Common myeloid progenitor, CD34-positive (primary cell): Measurements from ENCODE around the gene BYSL.

ENCODE experiments used
- CTCF ChIA-PET: fragments of 350-600 bp; sonication (Branson Sonifier 250); formaldehyde crosslinking; loops from one replicate; lab custom pipeline; 2021; ENCODE audit warnings: antibody characterized with exemption; lab: Charles Lee
- POLR2A ChIA-PET: fragments of 350-600 bp; sonication (Branson Sonifier 250); formaldehyde crosslinking; loops from one replicate; lab custom pipeline; 2021; ENCODE audit warnings: antibody characterized with exemption; lab: Charles Lee
- DNase-seq, 3 donors: peaks; one replicate each; pipeline versions ENCODE4 v3.0.0 to v3.0.0-alpha.2; 2013
- H3K27ac ChIP-seq, 2 experiments: 1 replicate in 1 of 2; 2 replicates in 1 of 2; pipeline ENCODE4 v1.7.0; 2013; ENCODE audit warnings: inconsistent platforms in 2 of 2, low read length in 2 of 2, mild to moderate bottlenecking in 2 of 2, low read depth in 1 of 2, moderate library complexity in 1 of 2; ENCODE audit not compliant: severe bottlenecking in 2 of 2, insufficient read depth in 1 of 2, poor library complexity in 1 of 2
- H3K27me3 ChIP-seq, 5 experiments: replicated peaks in 2 of 5; 1 replicate in 3 of 5; 2 replicates in 2 of 5; pipeline versions ENCODE4 v1.6.1 to v1.7.0; 2013; ENCODE audit warnings: low read length in 4 of 5, mild to moderate bottlenecking in 2 of 5, moderate library complexity in 2 of 5, inconsistent platforms in 1 of 5; ENCODE audit not compliant: insufficient read depth in 5 of 5, control insufficient read depth in 4 of 5
- H3K36me3 ChIP-seq, 4 experiments: 1 replicate in 2 of 4; 2 replicates in 2 of 4; pipeline versions ENCODE4 v1.6.1 to v1.7.0; 2013; ENCODE audit warnings: low read length in 3 of 4, control low read depth in 1 of 4, mild to moderate bottlenecking in 1 of 4; ENCODE audit not compliant: control insufficient read depth in 4 of 4, insufficient read depth in 4 of 4
- H3K4me1 ChIP-seq, 4 experiments: 1 replicate in 3 of 4; 2 replicates in 1 of 4; pipeline versions ENCODE4 v1.6.1 to v1.7.1; 2013; ENCODE audit warnings: low read length in 3 of 4, mild to moderate bottlenecking in 3 of 4, control low read depth in 1 of 4, inconsistent platforms in 1 of 4, moderate library complexity in 1 of 4; ENCODE audit not compliant: control insufficient read depth in 4 of 4, insufficient read depth in 4 of 4; ENCODE audit errors: control extremely low read depth in 1 of 4
- H3K4me3 ChIP-seq, 7 experiments: 1 replicate in 4 of 7; 2 replicates in 3 of 7; pipeline versions ENCODE4 v1.5.1 to v1.7.0; 2013; ENCODE audit warnings: mild to moderate bottlenecking in 7 of 7, low read length in 6 of 7, moderate library complexity in 6 of 7, inconsistent platforms in 2 of 7, low read depth in 2 of 7, control low read depth in 1 of 7; ENCODE audit not compliant: insufficient read depth in 4 of 7, control insufficient read depth in 1 of 7; ENCODE audit errors: extremely low read depth in 1 of 7
- H3K9me3 ChIP-seq, 5 experiments: 1 replicate in 4 of 5; 2 replicates in 1 of 5; pipeline versions ENCODE4 v1.6.1 to v1.7.1; 2013; ENCODE audit warnings: low read length in 4 of 5, mild to moderate bottlenecking in 2 of 5, inconsistent platforms in 1 of 5, low read depth in 1 of 5, moderate library complexity in 1 of 5; ENCODE audit not compliant: control insufficient read depth in 4 of 5, insufficient read depth in 2 of 5; ENCODE audit errors: control extremely low read depth in 1 of 5
- WGBS: methylation state at CpG from one replicate; pipeline ENCODE4 v1.1.5; 2013; ENCODE audit not compliant: insufficient coverage; 5-methylcytosine and 5-hydroxymethylcytosine counted together

The BYSL gene

DNA sequence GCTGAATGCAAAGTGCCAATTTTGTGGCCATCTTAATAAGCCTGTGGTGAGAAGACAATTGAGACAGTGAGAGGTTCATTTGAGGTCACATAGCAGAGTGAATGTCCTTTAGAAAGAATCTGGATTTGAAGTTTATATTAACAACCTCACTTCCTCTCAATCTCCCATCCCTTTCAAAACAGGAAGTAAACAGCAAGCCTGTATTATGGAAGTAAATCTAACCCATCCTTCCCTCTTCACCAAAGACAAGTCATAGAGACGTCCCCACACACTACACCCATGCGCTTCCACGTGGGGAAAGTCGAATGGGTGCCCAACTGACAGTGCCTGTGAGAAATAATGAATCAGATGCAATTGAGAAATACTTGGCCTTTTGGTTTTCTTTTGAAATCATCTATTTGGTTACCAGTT, 49.1 kb downstream of the BYSL start:
- Histone ChIP-seq H3K27ac (no peak overlapping the region), H3K4me1 (peaks cover 5 to 21% (median 12%) of the 10 kb centered on the region in 4 experiments), H3K36me3 (peaks cover 0 to 2% (median 0%) of the 10 kb centered on the region in 4 experiments), H3K27me3 (no peaks in the 10 kb centered on the region), H3K4me3 (no peak overlapping the region), H3K9me3 (no peaks in the 10 kb centered on the region)
- POLR2A ChIA-PET, result no interaction called here
- WGBS, result no CpG with 5 or more reads among the region's 4 CpGs
- peak in 2 of 3 donors; percentile 40 to 56 for DNase-seq
- CTCF ChIA-PET, result no interaction called here

DNA sequence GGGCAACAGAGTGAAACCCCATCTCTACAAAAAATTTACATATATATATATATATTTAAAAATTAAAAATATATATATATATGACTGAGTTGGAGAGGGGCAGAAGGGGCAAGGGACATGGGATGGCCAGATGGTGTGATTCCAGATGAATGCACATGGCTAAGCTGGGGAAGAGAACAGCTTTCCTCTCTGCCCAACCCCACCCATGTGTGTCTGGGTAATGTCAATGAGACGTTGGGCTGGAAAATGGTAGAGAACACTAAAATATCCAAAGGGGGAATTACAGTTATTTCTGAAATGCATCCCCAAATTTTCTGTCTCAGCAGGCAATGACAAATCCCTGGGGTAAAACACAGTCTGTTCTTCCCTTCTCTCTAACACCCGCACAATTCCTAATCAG, 51.5 kb downstream of the BYSL start:
- no peaks in the 10 kb centered on the region for H3K9me3 ChIP-seq
- peaks cover 0 to 2% (median 0%) of the 10 kb centered on the region in 4 experiments for H3K36me3 ChIP-seq
- CTCF ChIA-PET, result interaction anchor here (1.1 to 1.6 kb wide), 4 partner anchors 8 to 52 kb away, joined by 3 to 4 read pairs (median 3); partner anchors contain the start of gene MED20
- DNase-seq, result no peak
- H3K4me1 ChIP-seq, result peaks cover 0 to 6% (median 5%) of the 10 kb centered on the region in 4 experiments
- 100% methylated on average over 1 of the region's 2 CpGs for WGBS
- no peak overlapping the region for H3K27ac ChIP-seq
- no peak overlapping the region for H3K4me3 ChIP-seq
- POLR2A ChIA-PET, result no interaction called here
- H3K27me3 ChIP-seq, result no peaks in the 10 kb centered on the region

DNA sequence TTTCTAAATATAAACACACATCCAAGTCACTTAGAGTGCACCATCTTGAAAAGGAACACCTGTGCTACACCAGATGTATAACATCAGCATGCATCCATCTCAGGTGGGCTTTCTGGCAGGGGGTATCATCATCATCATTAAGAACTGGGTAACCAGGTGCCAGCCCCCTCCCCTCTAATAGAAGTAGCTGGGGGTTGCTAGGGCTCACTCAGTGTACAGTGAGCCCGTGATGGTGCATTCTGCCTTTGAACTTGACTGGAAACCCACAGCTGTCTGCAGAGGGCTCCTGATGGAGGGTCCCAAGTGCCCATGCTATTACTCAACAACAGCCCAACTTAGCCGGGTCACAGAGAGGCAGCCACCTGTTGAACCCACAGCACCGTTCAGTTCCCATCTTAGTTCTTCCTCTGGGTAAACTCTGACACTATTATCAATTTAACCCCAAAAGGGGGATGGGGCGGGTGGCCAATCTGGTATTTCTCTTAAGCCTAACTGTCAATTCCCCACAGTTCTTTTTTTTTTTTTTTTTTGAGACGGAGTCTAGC, 53.1 kb downstream of the BYSL start:
- Histone ChIP-seq H3K27me3 (no peaks in the 10 kb centered on the region), H3K4me1 (peaks cover 0 to 5% (median 4%) of the 10 kb centered on the region in 4 experiments), H3K4me3 (no peak overlapping the region), H3K27ac (no peak overlapping the region), H3K36me3 (peaks cover 0 to 2% (median 0%) of the 10 kb centered on the region in 4 experiments), H3K9me3 (no peaks in the 10 kb centered on the region)
- 92% methylated on average over 2 of the region's 5 CpGs for WGBS
- POLR2A ChIA-PET, result no interaction called here
- DNase-seq, result no peak
- CTCF ChIA-PET, result no interaction called here

DNA sequence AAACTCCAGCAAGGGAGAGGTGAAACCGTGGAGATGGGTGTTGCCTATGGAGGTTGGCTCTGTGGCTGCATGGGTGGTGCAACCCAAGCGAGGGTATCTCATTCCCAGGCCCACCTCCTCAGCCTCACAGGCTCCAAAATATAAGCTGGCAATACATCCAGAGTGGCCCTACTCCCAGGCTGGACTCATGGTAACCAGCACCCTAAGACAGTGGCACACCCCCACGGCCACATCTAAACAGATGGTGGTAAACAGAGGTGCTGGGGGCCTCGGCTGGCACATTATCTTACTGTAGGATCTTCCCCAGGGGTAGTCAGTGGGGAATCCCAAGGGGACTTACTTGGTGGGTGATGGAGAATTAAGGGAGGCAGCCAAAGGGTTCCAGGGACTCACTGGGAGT, 54.0 kb downstream of the BYSL start:
- Histone ChIP-seq H3K36me3 (peaks cover 0 to 2% (median 0%) of the 10 kb centered on the region in 4 experiments), H3K9me3 (no peaks in the 10 kb centered on the region), H3K4me1 (peaks cover 3 to 12% (median 6%) of the 10 kb centered on the region in 4 experiments), H3K4me3 (no peak overlapping the region), H3K27me3 (no peaks in the 10 kb centered on the region), H3K27ac (no peak overlapping the region)
- POLR2A ChIA-PET, result no interaction called here
- CTCF ChIA-PET, result no interaction called here
- no peak for DNase-seq
- 100% methylated on average over 2 of the region's 4 CpGs for WGBS

DNA sequence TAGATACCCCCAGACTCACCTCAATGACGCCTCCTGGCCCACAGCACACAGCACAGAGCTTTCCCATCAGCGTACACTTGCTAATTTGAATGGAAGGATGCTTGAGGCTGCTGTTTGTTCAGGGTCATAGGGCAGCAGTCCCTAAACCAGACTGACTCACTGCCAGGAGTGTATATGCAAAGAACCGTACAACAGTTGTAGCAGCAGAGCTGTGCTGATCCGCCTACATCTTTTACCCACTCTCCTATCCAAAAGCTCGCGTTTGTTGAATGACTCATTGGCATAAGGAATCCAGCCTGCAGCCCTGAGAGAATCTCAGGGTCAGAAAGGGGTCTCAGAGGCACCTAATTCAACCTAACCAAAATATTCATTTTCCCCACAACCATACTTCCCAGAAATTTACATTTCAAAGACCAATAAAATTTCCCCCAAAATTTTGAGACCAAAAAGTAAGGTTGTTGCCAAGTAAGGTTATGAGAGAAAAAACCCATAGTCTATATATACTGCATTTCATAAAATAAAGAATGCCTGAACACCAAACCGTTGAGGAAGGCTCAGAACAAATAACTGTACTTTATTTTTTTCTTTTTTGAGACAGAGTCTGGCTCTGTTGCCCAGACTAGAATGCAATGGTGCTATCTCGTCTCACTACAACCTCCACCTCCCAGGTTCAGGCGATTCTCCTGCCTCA, 55.6 kb downstream of the BYSL start:
- peaks cover 0 to 2% (median 0%) of the 10 kb centered on the region in 4 experiments for H3K36me3 ChIP-seq
- H3K9me3 ChIP-seq, result no peaks in the 10 kb centered on the region
- no peak overlapping the region for H3K27ac ChIP-seq
- H3K4me1 ChIP-seq, result peaks cover 0 to 10% (median 3%) of the 10 kb centered on the region in 4 experiments
- no peak for DNase-seq
- POLR2A ChIA-PET, result no interaction called here
- no peak overlapping the region for H3K4me3 ChIP-seq
- no peaks in the 10 kb centered on the region for H3K27me3 ChIP-seq
- CTCF ChIA-PET, result interaction anchor here (1.1 to 1.3 kb wide), 2 partner anchors 14 to 37 kb away, joined by 4 read pairs; no protein-coding TSS in a partner anchor
- 98% methylated on average over 6 of the region's 9 CpGs for WGBS
